Neural cell (in vitro differentiated cells): Measurements from ENCODE around the gene IQSEC1. TPM values are rescaled to one million over a fixed set of nuclear protein-coding genes. Genes with fewer than 3 reads are reported as not detected.

ENCODE experiments used
- H2AFZ ChIP-seq: fragments of 200-600, 300-800 bp; sonication (generic), shearing (Covaris generic); 2 replicates; pipeline ENCODE4 v1.6.0; 2014; ENCODE audit warnings: low read depth, mild to moderate bottlenecking, antibody characterized with exemption, low read length, moderate library complexity
- H3F3A ChIP-seq: fragments of 200-600 bp; shearing (Covaris generic); 2 replicates; pipeline ENCODE4 v1.6.1; 2016; ENCODE audit warnings: mild to moderate bottlenecking, moderate library complexity, mixed read lengths, antibody characterized with exemption, low read length; ENCODE audit not compliant: insufficient read depth, poor library complexity, severe bottlenecking
- H3K27ac ChIP-seq: fragments of 200-600, 300-800 bp; sonication (generic), shearing (Covaris generic); 2 replicates; pipeline ENCODE4 v1.5.1; 2014; ENCODE audit warnings: mild to moderate bottlenecking, low read length, moderate library complexity
- H3K27me3 ChIP-seq: fragments of 300-800, 200-600 bp; sonication (generic), shearing (Covaris generic); 2 replicates; pipeline ENCODE4 v1.6.0; 2014; ENCODE audit warnings: mild to moderate bottlenecking, low read depth, low read length, moderate library complexity; ENCODE audit not compliant: insufficient read depth
- H3K36me3 ChIP-seq: fragments of 300-800, 200-600 bp; sonication (generic), shearing (Covaris generic); 2 replicates; pipeline ENCODE4 v1.5.1; 2014; ENCODE audit warnings: mild to moderate bottlenecking, antibody characterized with exemption, low read length, moderate library complexity; ENCODE audit not compliant: insufficient read depth
- H3K4me2 ChIP-seq: fragments of 300-800, 200-600 bp; sonication (generic), shearing (Covaris generic); 2 replicates; pipeline ENCODE4 v1.6.0; 2014; ENCODE audit warnings: mild to moderate bottlenecking, low read length
- H3K4me3 ChIP-seq: fragments of 300-800, 200-600 bp; sonication (generic), shearing (Covaris generic); 2 replicates; pipeline ENCODE4 v1.5.1; 2014; ENCODE audit warnings: mild to moderate bottlenecking, low read length, moderate library complexity
- H3K79me2 ChIP-seq: fragments of 200-600 bp; shearing (Covaris generic); replicated peaks from 2 replicates; pipeline ENCODE4 v1.6.0; 2014; ENCODE audit warnings: mild to moderate bottlenecking, low read length, moderate library complexity; ENCODE audit not compliant: insufficient read depth
- H3K9ac ChIP-seq: fragments of 300-800, 200-600 bp; sonication (generic), shearing (Covaris generic); 2 replicates; pipeline ENCODE4 v1.6.1; 2016; ENCODE audit warnings: mild to moderate bottlenecking, low read length, mixed read lengths
- H3K9me2 ChIP-seq: fragments of 200-600 bp; shearing (Covaris generic); 2 replicates; pipeline ENCODE4 v1.6.1; 2016; ENCODE audit warnings: mild to moderate bottlenecking, low read length, mixed read lengths; ENCODE audit not compliant: insufficient read depth
- H3K9me3 ChIP-seq: fragments of 200-600, 300-800 bp; sonication (generic), shearing (Covaris generic); 2 replicates; pipeline ENCODE4 v1.6.1; 2016; ENCODE audit warnings: mild to moderate bottlenecking, mixed run types, low read length, moderate library complexity, mixed read lengths
- H4K20me1 ChIP-seq: fragments of 200-600 bp; shearing (Covaris generic); 2 replicates; pipeline ENCODE4 v1.6.1; 2016; ENCODE audit warnings: mild to moderate bottlenecking, mixed run types; ENCODE audit not compliant: insufficient read depth
- CTCF ChIP-seq: fragments of 450-650 bp; IDR thresholded peaks from 2 replicates; pipeline ENCODE4 v1.5.1; 2014; ENCODE audit warnings: antibody characterized with exemption, mild to moderate bottlenecking, moderate library complexity; ENCODE audit not compliant: poor library complexity, severe bottlenecking
- EP300 ChIP-seq: fragments of 450-650 bp; conservative IDR thresholded peaks from 2 replicates; pipeline ENCODE4 v1.6.1; 2014; ENCODE audit warnings: antibody characterized with exemption, mild to moderate bottlenecking, moderate library complexity; ENCODE audit not compliant: poor library complexity, severe bottlenecking
- EZH2 ChIP-seq: fragments of 200-600, 300-800 bp; shearing (Covaris generic), sonication (generic); IDR thresholded peaks from 2 replicates; pipeline ENCODE4 v1.6.1; 2014; ENCODE audit warnings: antibody characterized with exemption, low read length, borderline replicate concordance, mild to moderate bottlenecking; ENCODE audit not compliant: insufficient read depth, poor library complexity, severe bottlenecking
- MXI1 ChIP-seq: fragments of 450-650 bp; conservative IDR thresholded peaks from 2 replicates; pipeline ENCODE4 v1.6.1; 2014; ENCODE audit warnings: antibody characterized with exemption, mild to moderate bottlenecking; ENCODE audit not compliant: poor library complexity, severe bottlenecking
- POLR2AphosphoS5 ChIP-seq: IDR thresholded peaks from 2 replicates; pipeline ENCODE4 v1.6.1; 2012
- RAD21 ChIP-seq: fragments of 450-650 bp; conservative IDR thresholded peaks from 2 replicates; pipeline ENCODE4 v1.6.1; 2014; ENCODE audit warnings: antibody characterized with exemption, mild to moderate bottlenecking, moderate library complexity
- SMC3 ChIP-seq: fragments of 450-650 bp; conservative IDR thresholded peaks from 2 replicates; pipeline ENCODE4 v1.6.1; 2014; ENCODE audit warnings: antibody characterized with exemption, mild to moderate bottlenecking, moderate library complexity; ENCODE audit not compliant: poor library complexity
- TAF1 ChIP-seq: IDR thresholded peaks from 2 replicates; pipeline ENCODE4 v1.6.1; 2012; ENCODE audit warnings: low read depth
- polyA plus RNA-seq: library from polyadenylated mRNA; depleted of rRNA; stranded (reverse); fragments of >200 nt; gene quantifications from 2 replicates; pipeline ENCODE4 v1.2.3, GENCODE V29; 2014
- TF ChIP-seq, protein P1 (sequence below): IDR thresholded peaks from 2 replicates; pipeline ENCODE4 v1.6.1; 2012; ENCODE audit warnings: borderline replicate concordance

The IQSEC1 gene
- polyA plus RNA-seq, 1 donor from 2014 or later: 6.0 TPM

- TF ChIP-seq MXI1: no peak
- no peak for TF ChIP-seq RAD21
Measured at GRCh38 chr3:12907296-12907695, 165.9 kb downstream of the IQSEC1 start (continued).

DNA sequence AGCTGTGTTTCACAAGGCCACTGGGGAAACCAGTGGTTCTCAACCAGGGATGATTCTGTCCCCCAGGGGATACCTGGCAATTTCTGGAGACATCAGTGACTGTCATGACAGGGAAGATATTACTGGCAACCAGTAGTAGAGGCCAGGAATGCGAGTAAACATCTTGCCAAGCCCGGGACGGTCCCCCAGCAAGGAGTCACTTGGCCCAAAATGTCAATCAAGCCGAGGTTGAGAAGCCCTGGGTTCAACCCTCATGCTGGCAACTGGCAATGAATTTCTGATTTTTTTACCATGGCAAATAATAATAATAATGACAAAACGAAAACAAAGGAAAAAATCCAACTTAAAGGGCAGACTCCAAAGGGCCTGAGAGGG is 166.3 kb downstream of the IQSEC1 start:
- Histone ChIP-seq H3K9me3 (no peaks in the 10 kb centered on the region), H3K27ac (no peak overlapping the region), H3K9me2 (no peaks in the 10 kb centered on the region), H3K27me3 (no peaks in the 10 kb centered on the region), H4K20me1 (no peaks in the 10 kb centered on the region), H3F3A (no peaks in the 10 kb centered on the region), H3K9ac (no peak overlapping the region), H2AFZ (no peak overlapping the region), H3K79me2 (no peaks in the 10 kb centered on the region), H3K4me2 (no peak overlapping the region), H3K4me3 (no peak overlapping the region), H3K36me3 (no peaks in the 10 kb centered on the region)
- no peak for TF ChIP-seq CTCF
- no peak for TF ChIP-seq EZH2
- TF ChIP-seq, protein P1, sequence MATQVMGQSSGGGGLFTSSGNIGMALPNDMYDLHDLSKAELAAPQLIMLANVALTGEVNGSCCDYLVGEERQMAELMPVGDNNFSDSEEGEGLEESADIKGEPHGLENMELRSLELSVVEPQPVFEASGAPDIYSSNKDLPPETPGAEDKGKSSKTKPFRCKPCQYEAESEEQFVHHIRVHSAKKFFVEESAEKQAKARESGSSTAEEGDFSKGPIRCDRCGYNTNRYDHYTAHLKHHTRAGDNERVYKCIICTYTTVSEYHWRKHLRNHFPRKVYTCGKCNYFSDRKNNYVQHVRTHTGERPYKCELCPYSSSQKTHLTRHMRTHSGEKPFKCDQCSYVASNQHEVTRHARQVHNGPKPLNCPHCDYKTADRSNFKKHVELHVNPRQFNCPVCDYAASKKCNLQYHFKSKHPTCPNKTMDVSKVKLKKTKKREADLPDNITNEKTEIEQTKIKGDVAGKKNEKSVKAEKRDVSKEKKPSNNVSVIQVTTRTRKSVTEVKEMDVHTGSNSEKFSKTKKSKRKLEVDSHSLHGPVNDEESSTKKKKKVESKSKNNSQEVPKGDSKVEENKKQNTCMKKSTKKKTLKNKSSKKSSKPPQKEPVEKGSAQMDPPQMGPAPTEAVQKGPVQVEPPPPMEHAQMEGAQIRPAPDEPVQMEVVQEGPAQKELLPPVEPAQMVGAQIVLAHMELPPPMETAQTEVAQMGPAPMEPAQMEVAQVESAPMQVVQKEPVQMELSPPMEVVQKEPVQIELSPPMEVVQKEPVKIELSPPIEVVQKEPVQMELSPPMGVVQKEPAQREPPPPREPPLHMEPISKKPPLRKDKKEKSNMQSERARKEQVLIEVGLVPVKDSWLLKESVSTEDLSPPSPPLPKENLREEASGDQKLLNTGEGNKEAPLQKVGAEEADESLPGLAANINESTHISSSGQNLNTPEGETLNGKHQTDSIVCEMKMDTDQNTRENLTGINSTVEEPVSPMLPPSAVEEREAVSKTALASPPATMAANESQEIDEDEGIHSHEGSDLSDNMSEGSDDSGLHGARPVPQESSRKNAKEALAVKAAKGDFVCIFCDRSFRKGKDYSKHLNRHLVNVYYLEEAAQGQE: no peak
- no peak for TF ChIP-seq TAF1
- TF ChIP-seq POLR2AphosphoS5: no peak
- no peak for TF ChIP-seq RAD21
- no peak for TF ChIP-seq MXI1
- no peak for TF ChIP-seq SMC3
- TF ChIP-seq EP300: no peak

DNA sequence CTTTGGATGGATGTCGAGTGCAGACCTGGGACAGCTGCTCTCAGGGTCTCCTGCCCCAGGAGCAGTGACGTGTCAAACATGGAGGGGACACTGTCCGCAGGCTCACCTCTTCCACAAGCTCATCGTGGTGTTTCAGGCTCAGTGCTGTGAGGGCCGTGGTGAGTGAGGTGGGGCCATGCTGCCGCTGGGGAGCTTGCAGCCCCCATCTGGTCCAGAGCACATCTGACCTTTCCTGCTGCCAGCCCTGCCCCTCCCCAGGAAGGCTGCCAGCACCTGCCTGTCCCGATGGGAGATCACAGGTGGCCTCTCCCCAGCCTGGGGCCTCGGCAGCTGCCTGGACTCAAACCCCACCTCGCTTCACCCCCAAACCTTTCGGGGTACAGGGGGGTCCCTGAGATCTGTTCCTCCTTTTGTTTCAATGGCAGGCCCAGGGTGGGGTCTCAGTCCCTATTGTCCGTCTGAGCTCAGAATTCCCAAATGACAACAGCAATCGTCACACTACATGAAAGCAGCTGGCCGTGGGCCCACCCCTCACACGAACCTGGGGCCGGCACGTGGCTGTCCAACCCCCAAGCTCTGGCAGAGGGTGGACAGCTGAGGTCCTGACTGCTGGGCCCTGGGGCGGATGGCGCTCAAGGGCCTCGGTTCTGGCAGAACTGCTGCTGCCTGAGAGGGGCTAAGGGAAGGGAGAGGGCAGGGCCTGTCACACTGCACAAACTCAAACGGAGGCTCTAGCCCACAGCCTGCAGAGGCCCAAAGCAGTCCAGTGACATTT is 166.9 kb downstream of the IQSEC1 start:
- Histone ChIP-seq H3K27ac (no peak overlapping the region), H3F3A (no peaks in the 10 kb centered on the region), H3K9ac (no peak overlapping the region), H3K79me2 (no peaks in the 10 kb centered on the region), H3K27me3 (no peaks in the 10 kb centered on the region), H3K4me2 (no peak overlapping the region), H3K9me3 (no peaks in the 10 kb centered on the region), H4K20me1 (no peaks in the 10 kb centered on the region), H3K9me2 (no peaks in the 10 kb centered on the region), H3K36me3 (no peaks in the 10 kb centered on the region), H2AFZ (no peak overlapping the region), H3K4me3 (no peak overlapping the region)
- TF ChIP-seq MXI1 (no peak), SMC3 (no peak), EZH2 (no peak), TAF1 (no peak), RAD21 (no peak), POLR2AphosphoS5 (no peak), EP300 (no peak), CTCF (no peak)
- TF ChIP-seq, protein P1: no peak
